Pancreas (tissue), 10 donors: ENCODE results near the gene ACADVL. TPM values are rescaled to one million over a fixed set of nuclear protein-coding genes. Genes with fewer than 3 reads are reported as not detected.
A peak's percentile ranks its signal among the peaks of the same experiment; 100 is the strongest.

ENCODE experiments used
- ATAC-seq, 4 donors: fragments of 200-7000 bp; cut with Tn5 transposase; one replicate each; pipeline versions ENCODE4 v1.8.0 to v1.9.1; 2020; ENCODE audit warnings: mild to moderate bottlenecking in 4 of 4, moderate library complexity in 4 of 4
- DNase-seq, 6 donors: peaks; one replicate each; pipeline ENCODE4 v3.0.0-alpha.2; 2020
- FAIRE-seq: peaks from 2 replicates; lab custom pipeline; 2012; peaks lifted over from hg19 to GRCh38; lab: Jason Lieb, UNC
- H3K27ac ChIP-seq, 4 donors: fragments of 200-600 bp; sonication (generic); 1 replicate in 3 of 4; 2 replicates in 1 of 4; pipeline versions ENCODE4 v1.5.0 to v1.8.0; 2020
- H3K27me3 ChIP-seq, 4 donors: fragments of 200-600 bp; one replicate each; pipeline ENCODE4 v1.8.0; 2021
- H3K36me3 ChIP-seq, 3 donors: fragments of 200-600 bp; sonication (generic) in 1 of 3; one replicate each; pipeline versions ENCODE4 v1.5.0 to v1.8.0; 2020 to 2021
- H3K4me1 ChIP-seq, 3 donors: fragments of 200-600 bp; one replicate each; pipeline ENCODE4 v1.8.0; 2021
- H3K4me3 ChIP-seq, 4 donors: fragments of 200-600 bp; sonication (generic) in 2 of 4; one replicate each; pipeline versions ENCODE4 v1.5.0 to v1.8.0; 2020 to 2021
- H3K9me3 ChIP-seq, 4 donors: fragments of 200-600 bp; one replicate each; pipeline ENCODE4 v1.8.0; 2021
- CTCF ChIP-seq, 4 donors: fragments of 200-600 bp; sonication (generic) in 3 of 4; IDR thresholded peaks; one replicate each; pipeline versions ENCODE4 v1.5.0 to v1.8.0; 2021; ENCODE audit warnings: antibody characterized with exemption in 4 of 4
- WGBS, 2 donors: extraction: QIAGEN DNeasy Blood & Tissue Kit; methylation state at CpG; one replicate each; pipeline ENCODE4 v1.1.7; 2013; 5-methylcytosine and 5-hydroxymethylcytosine counted together
- intact Hi-C, 3 donors: fragments of 100-400 bp; cut with DNase I; formaldehyde crosslinking; loops; one replicate each; pipeline versions ENCODE4 v1.11.1 to v1.14.2; 2022
- polyA plus RNA-seq, 2 donors: library from polyadenylated mRNA; stranded (reverse); fragments of 200-250 nt; gene quantifications; one replicate each; pipeline ENCODE4 v1.2.3, GENCODE V29; 2013
- total RNA-seq, 6 donors: library from RNA; stranded (reverse); fragmentation: NEBNext Ultra II Directional in 4 of 6; extraction: Animal tissue kit (Norgen Biotek cat#: 25700) in 4 of 6; gene quantifications; one replicate each; pipeline versions ENCODE4 v1.2.1 to v1.2.4, GENCODE V29; 2021 to 2023
- donor health status: healthy with polysubstance abuse.
- donor health status: DM: no; HTN: no; CAD: no; lungs with moderate emphysema.
- donor health status: DM: no; HTN: no; CAD: no.
- donor health status: control.
- donor health status: control.
- donor health status: Bipolar disorder and iron deficiency.
- donor health status: DM: yes; HTN: yes; CAD: no.
- donor health status: DM: no; HTN: no; CAD: no.
- donor health status: DM: no; HTN: no; CAD: no.
- donor health status: DM: yes; HTN: yes; CAD: no.

Gene ACADVL
- total and polyA plus RNA-seq, 8 donors: 447 to 3,251 (median 629) TPM

- peak in 2 of 6 donors; percentile 12 to 44 for DNase-seq
Measured at GRCh38 chr17:7207120-7208001, 12.4 kb upstream of the ACADVL start.

GRCh38 chr17:7208027-7208571 is 11.6 kb upstream of the ACADVL start:
- intact Hi-C loops: no loop called here
- Histone ChIP-seq H3K27ac (no peak overlapping the region), H3K9me3 (no peaks in the 10 kb centered on the region), H3K36me3 (no peaks in the 10 kb centered on the region), H3K27me3 (no peaks in the 10 kb centered on the region), H3K4me3 (no peak overlapping the region), H3K4me1 (no peaks in the 10 kb centered on the region)
- WGBS, 2 donors: 56 to 59% methylated on average over 16 to 21 of the region's 21 CpGs
- no peak for FAIRE-seq
- DNase-seq: peak in 3 of 6 donors; percentile 19 to 77 (median 55)
- TF ChIP-seq CTCF (IDR thresholded peaks at IDR 0.05): no peak
- no peak for ATAC-seq

More at GRCh38 chr17:7207120-7208001, 12.4 kb upstream of the ACADVL start:
- ATAC-seq (no peak), FAIRE-seq (no peak)
- Histone ChIP-seq H3K36me3 (no peaks in the 10 kb centered on the region), H3K27me3 (no peaks in the 10 kb centered on the region), H3K4me3 (no peak overlapping the region), H3K9me3 (no peaks in the 10 kb centered on the region), H3K27ac (no peak overlapping the region), H3K4me1 (no peaks in the 10 kb centered on the region)
- TF ChIP-seq CTCF (IDR thresholded peaks at IDR 0.05): no peak
- 81 to 82% methylated on average over 23 to 24 of the region's 24 CpGs for WGBS, 2 donors
- intact Hi-C loops: no loop called here

- H3K36me3 ChIP-seq: no peaks in the 10 kb centered on the region
- FAIRE-seq: no peak
- no peak overlapping the region for H3K4me3 ChIP-seq
- TF ChIP-seq CTCF (IDR thresholded peaks at IDR 0.05): no peak
- DNase-seq: peak in 1 of 6 donors; percentile 8
- no peak overlapping the region for H3K27ac ChIP-seq
- H3K27me3 ChIP-seq: no peaks in the 10 kb centered on the region
- intact Hi-C loops: no loop called here
- no peaks in the 10 kb centered on the region for H3K4me1 ChIP-seq
- no peaks in the 10 kb centered on the region for H3K9me3 ChIP-seq
- no peak for ATAC-seq
- 80 to 82% methylated on average over 9 of the region's 9 CpGs for WGBS, 2 donors
Measured at GRCh38 chr17:7208754-7209460, 10.8 kb upstream of the ACADVL start.

- Histone ChIP-seq H3K36me3 (no peaks in the 10 kb centered on the region), H3K27ac (no peak overlapping the region), H3K9me3 (no peaks in the 10 kb centered on the region), H3K27me3 (no peaks in the 10 kb centered on the region), H3K4me3 (no peak overlapping the region), H3K4me1 (no peaks in the 10 kb centered on the region)
- intact Hi-C loops: no loop called here
- DNase-seq (peak in 3 of 6 donors; percentile 3 to 13 (median 12)), ATAC-seq (no peak), FAIRE-seq (no peak)
- TF ChIP-seq CTCF (IDR thresholded peaks at IDR 0.05): no peak
- WGBS, 2 donors: 22 to 24% methylated on average over 22 to 33 of the region's 37 CpGs
Measured at GRCh38 chr17:7211491-7212273, 8.1 kb upstream of the ACADVL start.
